SK-N-MC (cell line): ENCODE data around the gene AFF1.

Experiments used
- EZH2 ChIP-seq: fragments of 200-600 bp; sonication (generic); IDR thresholded peaks from one replicate; pipeline ENCODE4 v1.6.1; 2017; ENCODE audit warnings: antibody characterized with exemption
- FOXP2 ChIP-seq: optimal IDR thresholded peaks from 2 replicates; pipeline ENCODE3; 2011; ENCODE audit warnings: mild to moderate bottlenecking, moderate library complexity; ENCODE audit not compliant: insufficient read depth; ENCODE audit errors: extremely low read length, control extremely low read depth
- POLR2AphosphoS5 ChIP-seq: IDR thresholded peaks from 2 replicates; pipeline ENCODE4 v1.6.1; 2012; ENCODE audit warnings: mild to moderate bottlenecking, low read depth, low read length, borderline replicate concordance

DNA sequence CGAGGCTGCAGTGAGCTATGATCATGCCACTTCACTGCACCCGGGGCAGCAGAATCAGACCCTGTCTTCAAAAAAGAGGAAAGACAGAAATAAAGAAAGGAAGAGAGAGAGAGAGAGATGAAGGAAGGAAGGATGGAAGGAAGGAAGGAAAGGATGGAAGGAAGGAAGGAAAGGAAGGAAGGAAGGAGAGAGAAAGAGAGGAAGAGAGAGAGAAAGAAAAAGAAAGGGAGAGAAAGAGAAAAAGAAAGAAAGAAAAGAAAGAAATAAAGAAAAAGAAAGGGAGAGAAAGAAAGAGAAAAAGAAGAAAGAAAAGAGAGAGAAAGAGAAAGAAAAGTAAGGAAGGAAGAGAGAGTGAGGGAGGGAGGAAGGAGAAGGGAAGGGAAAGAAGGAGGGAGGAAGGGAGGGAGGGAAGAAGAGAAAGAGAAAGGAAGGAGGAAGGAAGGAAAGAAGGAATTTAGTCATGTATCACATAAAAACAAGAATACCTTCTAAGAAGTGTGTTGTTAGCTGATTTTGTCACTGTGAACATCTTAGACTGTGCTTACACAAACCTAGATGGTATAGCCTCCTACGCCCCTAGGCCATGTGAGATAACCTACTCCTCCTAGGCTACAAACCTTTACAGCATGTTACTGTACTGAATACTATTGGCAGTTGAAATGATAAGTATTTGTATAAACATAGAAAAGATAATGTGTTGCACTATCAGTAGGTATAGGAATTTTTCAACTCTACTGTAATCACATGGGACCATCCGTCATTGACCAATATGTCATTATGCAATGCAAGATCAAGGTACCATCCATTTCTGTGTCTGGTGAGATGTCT is 17.4 kb upstream of the AFF1 start:
- TF ChIP-seq EZH2 (no peak), POLR2AphosphoS5 (no peak), FOXP2 (no peak)
